Neural progenitor cell (in vitro differentiated cells): ENCODE data around the gene GAGE12J.

Experiments
- EZH2 ChIP-seq: fragments of 200-600 bp; sonication (generic); IDR thresholded peaks from 2 replicates; pipeline ENCODE4 v1.6.1; 2017; ENCODE audit warnings: antibody characterized with exemption, mild to moderate bottlenecking, moderate library complexity
- TF ChIP-seq, protein P1 (sequence below): fragments of 200-600 bp; sonication (generic); IDR thresholded peaks from 2 replicates; pipeline ENCODE4 v1.5.1; 2017; ENCODE audit warnings: antibody characterized with exemption, mild to moderate bottlenecking

DNA sequence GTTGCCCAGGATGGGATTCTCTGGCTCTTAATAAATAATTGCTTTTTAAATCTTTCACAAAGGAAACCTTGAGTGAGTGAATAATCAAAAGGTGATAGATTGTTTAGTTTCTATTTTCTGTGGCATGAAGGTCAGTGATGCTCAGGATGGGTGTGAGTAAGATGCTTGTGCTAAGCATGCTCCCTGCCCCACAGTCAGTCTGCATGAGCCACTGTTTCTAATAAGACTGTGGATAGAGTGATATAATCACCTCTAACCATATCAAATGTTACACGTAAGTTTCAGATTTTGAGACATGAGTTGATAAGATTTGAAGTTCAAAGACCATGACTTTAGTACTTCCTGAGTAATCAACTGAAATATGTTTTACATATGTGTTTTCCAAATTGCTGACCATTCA is 21.1 kb upstream of the GAGE12J start:
- TF ChIP-seq, protein P1, sequence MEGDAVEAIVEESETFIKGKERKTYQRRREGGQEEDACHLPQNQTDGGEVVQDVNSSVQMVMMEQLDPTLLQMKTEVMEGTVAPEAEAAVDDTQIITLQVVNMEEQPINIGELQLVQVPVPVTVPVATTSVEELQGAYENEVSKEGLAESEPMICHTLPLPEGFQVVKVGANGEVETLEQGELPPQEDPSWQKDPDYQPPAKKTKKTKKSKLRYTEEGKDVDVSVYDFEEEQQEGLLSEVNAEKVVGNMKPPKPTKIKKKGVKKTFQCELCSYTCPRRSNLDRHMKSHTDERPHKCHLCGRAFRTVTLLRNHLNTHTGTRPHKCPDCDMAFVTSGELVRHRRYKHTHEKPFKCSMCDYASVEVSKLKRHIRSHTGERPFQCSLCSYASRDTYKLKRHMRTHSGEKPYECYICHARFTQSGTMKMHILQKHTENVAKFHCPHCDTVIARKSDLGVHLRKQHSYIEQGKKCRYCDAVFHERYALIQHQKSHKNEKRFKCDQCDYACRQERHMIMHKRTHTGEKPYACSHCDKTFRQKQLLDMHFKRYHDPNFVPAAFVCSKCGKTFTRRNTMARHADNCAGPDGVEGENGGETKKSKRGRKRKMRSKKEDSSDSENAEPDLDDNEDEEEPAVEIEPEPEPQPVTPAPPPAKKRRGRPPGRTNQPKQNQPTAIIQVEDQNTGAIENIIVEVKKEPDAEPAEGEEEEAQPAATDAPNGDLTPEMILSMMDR = no peak
- no peak for TF ChIP-seq EZH2
